Mucosa of rectum (tissue), 2 donors: ENCODE results near the gene KBTBD13.
"Not testable (repeated sequence)": the region's sequence is repeated elsewhere in the genome, so short reads cannot be mapped to it uniquely, and the experiment has no call there.

Experiments
- H3K27ac ChIP-seq, 2 donors: one replicate each; pipeline ENCODE4 v1.7.0; 2013; ENCODE audit warnings: inconsistent platforms in 2 of 2, low read depth in 2 of 2, low read length in 2 of 2
- H3K27me3 ChIP-seq, 2 donors: one replicate each; pipeline ENCODE4 v1.7.0; 2013; ENCODE audit warnings: low read length in 2 of 2; ENCODE audit not compliant: control insufficient read depth in 2 of 2, insufficient read depth in 2 of 2
- H3K36me3 ChIP-seq, 2 donors: one replicate each; pipeline ENCODE4 v1.7.0; 2013; ENCODE audit warnings: low read length in 2 of 2; ENCODE audit not compliant: control insufficient read depth in 2 of 2, insufficient read depth in 2 of 2
- H3K4me1 ChIP-seq, 2 donors: one replicate each; pipeline ENCODE4 v1.7.0; 2013; ENCODE audit warnings: low read length in 2 of 2, mild to moderate bottlenecking in 1 of 2; ENCODE audit not compliant: control insufficient read depth in 2 of 2, insufficient read depth in 2 of 2
- H3K4me3 ChIP-seq, 2 donors: one replicate each; pipeline ENCODE4 v1.7.0; 2013; ENCODE audit warnings: low read length in 2 of 2
- H3K9ac ChIP-seq, 2 donors: one replicate each; pipeline ENCODE4 v1.7.0; 2013; ENCODE audit warnings: low read length in 2 of 2, low read depth in 1 of 2, mild to moderate bottlenecking in 1 of 2
- H3K9me3 ChIP-seq, 2 donors: one replicate each; pipeline ENCODE4 v1.7.0; 2013; ENCODE audit warnings: low read length in 2 of 2; ENCODE audit not compliant: control insufficient read depth in 2 of 2
- donor health status: healthy.
- donor health status: Normal muscosa, but diverticular disease.

The KBTBD13 gene

GRCh38 chr15:65096481-65097385, 20.2 kb downstream of the KBTBD13 start:
- H3K36me3 ChIP-seq, result peaks cover 3 to 10% of the 10 kb centered on the region in 2 donors

GRCh38 chr15:65097651-65098263, 21.2 kb downstream of the KBTBD13 start:
- no peak overlapping the region for H3K9ac ChIP-seq
- H3K27me3 ChIP-seq, result no peaks in the 10 kb centered on the region
- no peak overlapping the region for H3K27ac ChIP-seq
- H3K36me3 ChIP-seq, result peaks cover 3 to 12% of the 10 kb centered on the region in 2 donors
- no peaks in the 10 kb centered on the region for H3K9me3 ChIP-seq
- no peak overlapping the region for H3K4me3 ChIP-seq
- peaks cover 15 to 18% of the 10 kb centered on the region in 2 donors for H3K4me1 ChIP-seq

More at GRCh38 chr15:65096481-65097385, 20.2 kb downstream of the KBTBD13 start:
- Histone ChIP-seq H3K9ac (no peak overlapping the region), H3K4me1 (peaks cover 15 to 18% of the 10 kb centered on the region in 2 donors), H3K27me3 (no peaks in the 10 kb centered on the region), H3K4me3 (no peak overlapping the region), H3K9me3 (no peaks in the 10 kb centered on the region), H3K27ac (no peak overlapping the region)

- Histone ChIP-seq H3K9me3 (no peaks in the 10 kb centered on the region), H3K4me1 (peaks cover 15 to 18% of the 10 kb centered on the region in 2 donors), H3K36me3 (peaks cover 3 to 14% of the 10 kb centered on the region in 2 donors), H3K27me3 (no peaks in the 10 kb centered on the region), H3K27ac (no peak overlapping the region), H3K9ac (no peak overlapping the region), H3K4me3 (no peak overlapping the region)
Observed at GRCh38 chr15:65099336-65099735, 22.8 kb downstream of the KBTBD13 start.

GRCh38 chr15:65099801-65100200, 23.3 kb downstream of the KBTBD13 start:
- Histone ChIP-seq H3K4me1 (peaks cover 15 to 18% of the 10 kb centered on the region in 2 donors), H3K36me3 (peaks cover 3 to 14% of the 10 kb centered on the region in 2 donors)
- not testable (repeated sequence) for H3K9me3 ChIP-seq, H3K9ac ChIP-seq, H3K27ac ChIP-seq, H3K4me3 ChIP-seq, H3K27me3 ChIP-seq

GRCh38 chr15:65100442-65100841, 23.9 kb downstream of the KBTBD13 start:
- no peak overlapping the region for H3K4me3 ChIP-seq
- H3K9me3 ChIP-seq, result no peaks in the 10 kb centered on the region
- H3K27ac ChIP-seq, result peak overlapping the region; percentile 35 to 56
- H3K27me3 ChIP-seq, result no peaks in the 10 kb centered on the region
- H3K36me3 ChIP-seq, result peaks cover 3 to 18% of the 10 kb centered on the region in 2 donors
- peaks cover 13 to 15% of the 10 kb centered on the region in 2 donors for H3K4me1 ChIP-seq
- H3K9ac ChIP-seq, result no peak overlapping the region

- H3K9me3 ChIP-seq, result no peaks in the 10 kb centered on the region
- H3K4me3 ChIP-seq, result no peak overlapping the region
- H3K9ac ChIP-seq, result peak overlapping the region in 1 of 2 donors; percentile 44
- H3K27me3 ChIP-seq, result no peaks in the 10 kb centered on the region
- H3K4me1 ChIP-seq, result peaks cover 13 to 15% of the 10 kb centered on the region in 2 donors
- no peak overlapping the region for H3K27ac ChIP-seq
- peaks cover 3 to 27% of the 10 kb centered on the region in 2 donors for H3K36me3 ChIP-seq
Observed at GRCh38 chr15:65101411-65101890, 24.9 kb downstream of the KBTBD13 start.

GRCh38 chr15:65101891-65102708, 25.6 kb downstream of the KBTBD13 start:
- Histone ChIP-seq H3K4me1 (peaks cover 13 to 15% of the 10 kb centered on the region in 2 donors), H3K4me3 (no peak overlapping the region), H3K9me3 (no peaks in the 10 kb centered on the region), H3K27me3 (no peaks in the 10 kb centered on the region), H3K36me3 (peaks cover 3 to 27% of the 10 kb centered on the region in 2 donors), H3K9ac (no peak overlapping the region), H3K27ac (no peak overlapping the region)

GRCh38 chr15:65102912-65103311, 26.4 kb downstream of the KBTBD13 start:
- Histone ChIP-seq H3K27me3 (no peaks in the 10 kb centered on the region), H3K27ac (no peak overlapping the region), H3K4me3 (no peak overlapping the region), H3K9me3 (no peaks in the 10 kb centered on the region), H3K36me3 (peaks cover 3 to 27% of the 10 kb centered on the region in 2 donors), H3K9ac (no peak overlapping the region), H3K4me1 (peaks cover 13 to 15% of the 10 kb centered on the region in 2 donors)

- peaks cover 13 to 15% of the 10 kb centered on the region in 2 donors for H3K4me1 ChIP-seq
- H3K27me3 ChIP-seq, result no peaks in the 10 kb centered on the region
- H3K4me3 ChIP-seq, result no peak overlapping the region
- no peaks in the 10 kb centered on the region for H3K9me3 ChIP-seq
- H3K36me3 ChIP-seq, result peaks cover 0 to 17% of the 10 kb centered on the region in 2 donors
- no peak overlapping the region for H3K27ac ChIP-seq
- no peak overlapping the region for H3K9ac ChIP-seq
Observed at GRCh38 chr15:65105038-65105437, 28.5 kb downstream of the KBTBD13 start.
